Measurements from ENCODE around the gene CD22. TPM values are rescaled to one million over a fixed set of nuclear protein-coding genes. Genes with fewer than 3 reads are reported as not detected.

Gene CD22
- total and polyA plus RNA-seq, 10 of the 15 experiments (the other 5 are each of a cell fraction or from before 2014, with no cell fraction given): 23.0 to 344 (median 181) TPM

GRCh38 chr19:35320065-35320713 lies 8.8 kb upstream of the CD22 start (continued):
- no peak for TF ChIP-seq FOXM1 (IDR thresholded peaks at IDR 0.05; ENCODE audit: low read depth, low read length)
- TF ChIP-seq BCL11A (IDR thresholded peaks at IDR 0.05; ENCODE audit: low read depth, low read length): no peak
- TF ChIP-seq ZBTB4 (CRISPR knock-in tag; IDR thresholded peaks at IDR 0.05): 0 out of 2 replicates have a peak, but pooled peaks have one; percentile 35
- TF ChIP-seq STAT3 (IDR thresholded peaks at IDR 0.05; ENCODE audit: low read depth, low read length): no peak
- TF ChIP-seq ASH2L (IDR thresholded peaks at IDR 0.05; ENCODE audit: borderline replicate concordance, low read depth): no peak
- no peak for TF ChIP-seq SREBF2 (IDR thresholded peaks at IDR 0.05; ENCODE audit: low read length)
- no peak for TF ChIP-seq POLR2AphosphoS5 (IDR thresholded peaks at IDR 0.05; ENCODE audit: low read length)
- TF ChIP-seq SMAD5 (IDR thresholded peaks at IDR 0.05; ENCODE audit: low read depth): no peak
- TF ChIP-seq CBX3 (IDR thresholded peaks at IDR 0.05; ENCODE audit: borderline replicate concordance, low read depth): no peak
- TF ChIP-seq SP1 (IDR thresholded peaks at IDR 0.05; ENCODE audit: low read depth, low read length): no peak
- no peak for TF ChIP-seq CHD2 (IDR thresholded peaks at IDR 0.05; ENCODE audit: borderline replicate concordance, low read depth, low read length)
- TF ChIP-seq, protein P1, sequence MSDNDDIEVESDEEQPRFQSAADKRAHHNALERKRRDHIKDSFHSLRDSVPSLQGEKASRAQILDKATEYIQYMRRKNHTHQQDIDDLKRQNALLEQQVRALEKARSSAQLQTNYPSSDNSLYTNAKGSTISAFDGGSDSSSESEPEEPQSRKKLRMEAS (IDR thresholded peaks at IDR 0.05; ENCODE audit: low read depth, low read length): no peak
- TF ChIP-seq GABPA (IDR thresholded peaks at IDR 0.05; ENCODE audit: low read depth): no peak
- TF ChIP-seq RELA (IDR thresholded peaks at IDR 0.05; ENCODE audit: borderline replicate concordance, partially characterized antibody): no peak
- no peak for TF ChIP-seq ZSCAN29 (IDR thresholded peaks at IDR 0.05)
- TF ChIP-seq, protein P2, sequence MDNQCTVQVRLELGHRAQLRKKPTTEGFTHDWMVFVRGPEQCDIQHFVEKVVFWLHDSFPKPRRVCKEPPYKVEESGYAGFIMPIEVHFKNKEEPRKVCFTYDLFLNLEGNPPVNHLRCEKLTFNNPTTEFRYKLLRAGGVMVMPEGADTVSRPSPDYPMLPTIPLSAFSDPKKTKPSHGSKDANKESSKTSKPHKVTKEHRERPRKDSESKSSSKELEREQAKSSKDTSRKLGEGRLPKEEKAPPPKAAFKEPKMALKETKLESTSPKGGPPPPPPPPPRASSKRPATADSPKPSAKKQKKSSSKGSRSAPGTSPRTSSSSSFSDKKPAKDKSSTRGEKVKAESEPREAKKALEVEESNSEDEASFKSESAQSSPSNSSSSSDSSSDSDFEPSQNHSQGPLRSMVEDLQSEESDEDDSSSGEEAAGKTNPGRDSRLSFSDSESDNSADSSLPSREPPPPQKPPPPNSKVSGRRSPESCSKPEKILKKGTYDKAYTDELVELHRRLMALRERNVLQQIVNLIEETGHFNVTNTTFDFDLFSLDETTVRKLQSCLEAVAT (IDR thresholded peaks at IDR 0.05): no peak
- TF ChIP-seq SMC3 (IDR thresholded peaks at IDR 0.05; ENCODE audit: borderline replicate concordance, low read length): no peak
- no peak for TF ChIP-seq KAT2A (conservative IDR thresholded peaks at IDR 0.05; ENCODE audit: control insufficient read depth, low read depth, low read length)
- TF ChIP-seq, protein P3, sequence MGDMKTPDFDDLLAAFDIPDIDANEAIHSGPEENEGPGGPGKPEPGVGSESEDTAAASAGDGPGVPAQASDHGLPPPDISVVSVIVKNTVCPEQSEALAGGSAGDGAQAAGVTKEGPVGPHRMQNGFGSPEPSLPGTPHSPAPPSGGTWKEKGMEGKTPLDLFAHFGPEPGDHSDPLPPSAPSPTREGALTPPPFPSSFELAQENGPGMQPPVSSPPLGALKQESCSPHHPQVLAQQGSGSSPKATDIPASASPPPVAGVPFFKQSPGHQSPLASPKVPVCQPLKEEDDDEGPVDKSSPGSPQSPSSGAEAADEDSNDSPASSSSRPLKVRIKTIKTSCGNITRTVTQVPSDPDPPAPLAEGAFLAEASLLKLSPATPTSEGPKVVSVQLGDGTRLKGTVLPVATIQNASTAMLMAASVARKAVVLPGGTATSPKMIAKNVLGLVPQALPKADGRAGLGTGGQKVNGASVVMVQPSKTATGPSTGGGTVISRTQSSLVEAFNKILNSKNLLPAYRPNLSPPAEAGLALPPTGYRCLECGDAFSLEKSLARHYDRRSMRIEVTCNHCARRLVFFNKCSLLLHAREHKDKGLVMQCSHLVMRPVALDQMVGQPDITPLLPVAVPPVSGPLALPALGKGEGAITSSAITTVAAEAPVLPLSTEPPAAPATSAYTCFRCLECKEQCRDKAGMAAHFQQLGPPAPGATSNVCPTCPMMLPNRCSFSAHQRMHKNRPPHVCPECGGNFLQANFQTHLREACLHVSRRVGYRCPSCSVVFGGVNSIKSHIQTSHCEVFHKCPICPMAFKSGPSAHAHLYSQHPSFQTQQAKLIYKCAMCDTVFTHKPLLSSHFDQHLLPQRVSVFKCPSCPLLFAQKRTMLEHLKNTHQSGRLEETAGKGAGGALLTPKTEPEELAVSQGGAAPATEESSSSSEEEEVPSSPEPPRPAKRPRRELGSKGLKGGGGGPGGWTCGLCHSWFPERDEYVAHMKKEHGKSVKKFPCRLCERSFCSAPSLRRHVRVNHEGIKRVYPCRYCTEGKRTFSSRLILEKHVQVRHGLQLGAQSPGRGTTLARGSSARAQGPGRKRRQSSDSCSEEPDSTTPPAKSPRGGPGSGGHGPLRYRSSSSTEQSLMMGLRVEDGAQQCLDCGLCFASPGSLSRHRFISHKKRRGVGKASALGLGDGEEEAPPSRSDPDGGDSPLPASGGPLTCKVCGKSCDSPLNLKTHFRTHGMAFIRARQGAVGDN (IDR thresholded peaks at IDR 0.05): peak; percentile 47; the same call in 1 of the 2 replicates
- no peak for TF ChIP-seq RAD21 (IDR thresholded peaks at IDR 0.05; ENCODE audit: insufficient read depth, low read depth, low read length)
